Skeletal muscle satellite cell (primary cell): Measurements from ENCODE around the gene TRRAP.
"Not testable (repeated sequence)": the region's sequence is repeated elsewhere in the genome, so short reads cannot be mapped to it uniquely, and the experiment has no call there.

Experiments
- H3K27me3 ChIP-seq: 2 replicates; pipeline ENCODE4 v1.7.0; 2013; ENCODE audit warnings: low read length; ENCODE audit not compliant: control insufficient read depth, insufficient read depth
- H3K36me3 ChIP-seq: 2 replicates; pipeline ENCODE4 v1.7.0; 2013; ENCODE audit warnings: mild to moderate bottlenecking, control low read depth, low read length; ENCODE audit not compliant: insufficient read depth
- H3K4me1 ChIP-seq: 2 replicates; pipeline ENCODE4 v1.7.0; 2013; ENCODE audit warnings: low read length; ENCODE audit not compliant: control insufficient read depth, insufficient read depth
- H3K4me2 ChIP-seq: 2 replicates; pipeline ENCODE4 v1.7.0; 2013; ENCODE audit warnings: mild to moderate bottlenecking, low read length
- H3K4me3 ChIP-seq: 2 replicates; pipeline ENCODE4 v1.7.0; 2013; ENCODE audit warnings: low read length
- H3K9ac ChIP-seq: 2 replicates; pipeline ENCODE4 v1.7.0; 2013; ENCODE audit warnings: mild to moderate bottlenecking, low read depth, low read length, moderate library complexity
- H3K9me3 ChIP-seq: replicated peaks from 2 replicates; pipeline ENCODE4 v1.7.0; 2013; ENCODE audit warnings: mild to moderate bottlenecking, control low read depth, low read length

TRRAP gene

DNA sequence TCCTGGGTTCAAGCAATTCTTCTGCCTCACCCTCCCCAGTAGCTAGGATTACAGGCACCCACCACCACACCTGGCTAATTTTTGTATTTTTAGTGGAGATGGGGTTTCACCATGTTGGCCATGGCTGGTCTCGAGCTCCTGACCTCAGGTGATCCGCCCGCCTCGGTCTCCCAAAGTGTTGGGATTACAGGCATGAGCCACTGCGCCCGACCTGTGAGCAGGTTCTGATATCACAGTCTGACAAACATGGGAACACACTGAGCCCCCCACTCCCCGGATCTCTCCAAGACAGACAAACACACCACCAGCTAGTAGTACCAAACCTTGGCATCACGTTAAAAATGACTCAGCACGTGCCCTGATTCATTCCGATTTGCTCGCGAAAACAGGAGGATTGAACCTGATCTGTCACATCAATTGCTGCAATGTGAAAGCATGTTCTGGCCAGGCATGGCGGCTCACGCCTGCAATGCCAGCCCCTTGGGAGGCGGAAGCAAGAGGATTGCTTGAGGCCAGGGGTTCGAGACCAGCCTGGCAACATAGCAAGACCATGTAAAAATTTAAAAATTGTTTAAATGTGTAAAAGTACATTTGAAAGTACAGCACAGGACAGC lies 159.1 kb downstream of the TRRAP start:
- Histone ChIP-seq H3K27me3 (no peaks in the 10 kb centered on the region), H3K9ac (no peak overlapping the region), H3K9me3 (no peaks in the 10 kb centered on the region), H3K4me1 (peaks cover 3% of the 10 kb centered on the region), H3K36me3 (peaks cover 80% of the 10 kb centered on the region), H3K4me3 (no peak overlapping the region), H3K4me2 (no peak overlapping the region)

DNA sequence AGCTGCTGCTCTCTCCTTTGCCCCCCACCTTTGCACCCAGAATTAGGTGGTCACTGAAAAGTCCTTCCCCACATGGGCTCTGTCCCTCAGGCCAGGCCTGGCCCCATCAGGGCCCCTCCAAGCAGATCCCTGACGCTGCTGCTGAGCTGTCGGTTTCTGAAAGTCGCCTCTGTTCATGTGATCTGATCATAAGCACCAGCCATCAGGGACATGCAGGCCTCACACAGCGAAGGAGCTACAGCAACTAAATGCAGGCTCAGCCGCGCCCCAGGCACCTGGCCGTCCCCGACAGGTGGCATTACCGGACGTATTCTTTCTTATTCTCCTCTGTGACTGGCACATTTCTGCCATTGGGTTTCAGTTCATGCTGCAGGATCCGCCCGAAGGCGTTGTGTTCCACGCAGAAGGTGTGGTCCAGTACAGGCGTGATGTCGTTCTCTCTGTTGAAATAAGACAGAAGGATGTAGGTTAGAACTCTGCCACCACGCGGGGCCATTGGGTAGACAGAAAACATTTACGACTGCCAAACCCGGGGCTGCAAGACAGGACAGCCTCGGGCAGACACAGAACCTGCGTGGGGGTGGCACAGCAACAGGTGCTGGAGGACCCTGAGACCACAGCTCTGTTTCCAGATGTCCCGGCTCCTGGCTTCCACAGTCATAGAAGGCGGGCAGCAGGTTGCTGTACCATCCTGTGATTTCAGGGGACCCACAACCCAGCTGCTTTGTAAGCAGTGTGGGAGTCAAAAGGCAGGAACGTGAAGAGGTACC lies 159.9 kb downstream of the TRRAP start:
- Histone ChIP-seq H3K4me3 (no peak overlapping the region), H3K36me3 (peaks cover 72% of the 10 kb centered on the region), H3K9me3 (no peaks in the 10 kb centered on the region), H3K27me3 (no peaks in the 10 kb centered on the region), H3K4me1 (peaks cover 8% of the 10 kb centered on the region), H3K4me2 (no peak overlapping the region), H3K9ac (no peak overlapping the region)

DNA sequence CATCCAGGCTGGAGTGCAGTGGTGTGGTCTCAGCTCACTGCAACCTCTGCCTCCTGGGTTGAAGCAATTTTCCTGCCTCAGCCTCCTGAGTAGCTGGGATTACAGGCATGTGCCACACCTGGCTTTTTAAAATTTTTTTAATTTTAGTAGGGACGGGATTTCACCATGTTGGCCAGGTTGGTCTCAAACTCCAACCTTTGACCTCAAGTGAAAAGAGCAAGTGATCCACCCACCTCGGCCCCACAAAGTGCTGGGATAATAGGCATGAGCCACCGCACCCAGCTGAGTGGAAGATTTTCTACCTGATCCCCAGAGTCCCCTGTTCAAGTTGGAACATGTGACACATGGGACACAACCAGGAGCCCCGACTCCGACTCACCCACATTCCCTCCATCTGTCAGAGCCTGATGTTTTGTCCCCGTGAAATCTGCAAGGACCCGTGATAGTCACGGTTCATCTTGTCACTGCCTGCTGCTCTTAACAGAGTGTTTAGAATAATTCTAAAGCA lies 161.1 kb downstream of the TRRAP start:
- Histone ChIP-seq H3K4me2 (no peak overlapping the region), H3K9me3 (no peaks in the 10 kb centered on the region), H3K27me3 (no peaks in the 10 kb centered on the region), H3K9ac (no peak overlapping the region), H3K36me3 (peaks cover 68% of the 10 kb centered on the region), H3K4me1 (peaks cover 8% of the 10 kb centered on the region), H3K4me3 (no peak overlapping the region)

DNA sequence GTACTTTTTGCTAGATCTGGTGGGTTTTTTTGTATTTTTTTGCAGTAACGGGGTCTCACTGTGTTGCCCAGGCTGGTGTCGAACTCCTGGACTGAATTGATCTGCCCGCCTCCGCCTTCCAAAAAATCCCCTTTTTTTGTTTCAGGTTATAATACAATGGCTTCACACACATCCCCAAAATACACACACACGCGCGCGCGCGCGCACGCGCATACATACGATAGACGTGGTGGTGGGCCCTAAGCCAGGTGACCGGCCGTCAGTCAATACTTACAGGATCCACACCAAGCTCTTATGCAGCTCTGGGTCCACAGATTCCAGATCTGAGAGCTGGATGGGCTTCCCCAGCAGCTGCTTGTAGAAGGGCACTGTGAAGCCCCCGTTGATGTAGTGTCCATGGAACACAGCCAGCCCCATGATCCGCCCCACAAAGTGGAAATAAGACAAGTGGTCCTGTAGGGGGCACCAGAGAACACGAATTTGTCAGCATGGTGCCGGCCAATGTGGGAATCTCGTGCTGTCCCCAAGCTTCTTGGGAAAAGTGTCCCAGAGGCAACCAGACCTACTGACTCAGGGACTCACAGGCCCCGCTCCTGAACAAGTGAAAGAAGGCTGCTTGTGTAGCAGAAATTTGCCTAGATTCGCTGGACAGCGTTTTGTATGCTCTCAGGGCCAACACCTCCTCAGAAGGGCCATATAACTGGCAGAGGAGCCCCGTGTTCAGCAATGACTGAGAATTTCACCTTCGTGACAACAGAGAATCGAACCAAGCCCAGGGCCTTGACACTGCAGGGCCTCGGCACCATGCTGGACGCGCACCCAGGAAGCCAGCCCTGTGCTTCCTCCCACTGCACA lies 162.0 kb downstream of the TRRAP start:
- Histone ChIP-seq H3K36me3 (peaks cover 64% of the 10 kb centered on the region), H3K9me3 (no peaks in the 10 kb centered on the region), H3K9ac (no peak overlapping the region), H3K27me3 (no peaks in the 10 kb centered on the region), H3K4me2 (no peak overlapping the region), H3K4me3 (no peak overlapping the region), H3K4me1 (peaks cover 8% of the 10 kb centered on the region)

DNA sequence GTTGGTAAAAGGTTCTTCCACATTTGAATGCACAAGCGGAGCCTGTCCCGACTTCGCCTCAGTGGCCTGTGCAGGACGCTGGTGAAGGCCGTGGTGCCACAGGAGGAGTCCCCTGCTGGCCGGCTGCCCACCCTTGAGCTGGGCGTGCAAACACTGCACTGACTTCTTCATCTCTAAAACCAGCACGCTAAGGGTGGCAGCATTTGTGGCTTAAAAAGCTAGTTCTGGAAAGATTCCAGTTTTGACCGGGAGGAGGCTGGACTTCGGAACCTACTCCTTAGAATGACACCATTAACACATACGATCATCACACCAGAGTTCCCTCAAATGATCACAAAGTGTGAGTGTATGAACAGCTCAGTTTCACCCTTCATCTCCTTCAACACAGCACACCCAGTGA lies 163.2 kb downstream of the TRRAP start:
- Histone ChIP-seq H3K36me3 (peaks cover 64% of the 10 kb centered on the region), H3K4me2 (no peak overlapping the region), H3K4me3 (no peak overlapping the region), H3K27me3 (no peaks in the 10 kb centered on the region), H3K9ac (no peak overlapping the region), H3K9me3 (no peaks in the 10 kb centered on the region), H3K4me1 (peaks cover 8% of the 10 kb centered on the region)

DNA sequence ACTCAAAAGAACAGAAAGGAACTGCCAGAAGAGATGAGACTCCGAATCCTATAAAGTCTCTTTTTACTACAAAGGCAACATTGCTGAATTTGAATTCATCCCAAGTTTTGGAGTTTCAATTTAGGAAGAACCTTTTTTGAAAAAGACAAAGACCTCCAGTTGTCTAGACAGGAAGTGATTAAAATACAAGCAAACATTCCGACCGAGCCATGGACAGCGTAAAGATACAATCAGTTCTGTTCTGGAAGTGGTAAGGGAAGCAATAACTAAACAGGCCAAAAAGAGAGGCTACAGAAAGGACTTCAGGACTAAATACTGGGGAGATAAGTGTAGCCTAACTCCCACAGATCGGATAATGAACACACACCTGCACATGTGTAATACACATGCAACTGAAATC lies 164.6 kb downstream of the TRRAP start:
- H3K36me3 ChIP-seq = peaks cover 64% of the 10 kb centered on the region
- no peak overlapping the region for H3K4me3 ChIP-seq

DNA sequence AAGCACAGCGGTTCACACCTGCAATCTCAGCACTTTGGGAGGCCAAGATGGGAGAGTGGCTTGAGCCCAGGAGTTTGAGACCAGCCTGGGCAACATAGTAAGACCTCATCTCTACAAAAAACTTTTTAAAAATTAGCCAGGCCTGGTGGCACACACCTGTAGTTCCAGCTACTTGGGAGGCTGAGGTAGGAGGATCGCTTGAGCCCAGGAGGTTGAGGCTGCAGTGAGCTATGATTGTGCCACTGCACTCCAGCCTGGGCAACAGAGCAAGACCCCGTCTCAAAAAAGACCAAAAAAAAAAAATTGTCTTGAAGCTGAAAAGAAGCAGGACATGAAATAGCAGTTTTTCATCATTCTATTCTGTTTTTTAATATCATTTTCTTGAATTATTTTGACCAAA lies 166.5 kb downstream of the TRRAP start:
- not testable (repeated sequence) for H3K4me1 ChIP-seq, H3K9me3 ChIP-seq, H3K4me2 ChIP-seq, H3K27me3 ChIP-seq, H3K9ac ChIP-seq, H3K4me3 ChIP-seq
- H3K36me3 ChIP-seq = peaks cover 66% of the 10 kb centered on the region

More for the DNA sequence above, 164.6 kb downstream of the TRRAP start:
- Histone ChIP-seq H3K4me1 (peaks cover 8% of the 10 kb centered on the region), H3K4me2 (no peak overlapping the region), H3K9me3 (no peaks in the 10 kb centered on the region), H3K27me3 (no peaks in the 10 kb centered on the region), H3K9ac (no peak overlapping the region)

DNA sequence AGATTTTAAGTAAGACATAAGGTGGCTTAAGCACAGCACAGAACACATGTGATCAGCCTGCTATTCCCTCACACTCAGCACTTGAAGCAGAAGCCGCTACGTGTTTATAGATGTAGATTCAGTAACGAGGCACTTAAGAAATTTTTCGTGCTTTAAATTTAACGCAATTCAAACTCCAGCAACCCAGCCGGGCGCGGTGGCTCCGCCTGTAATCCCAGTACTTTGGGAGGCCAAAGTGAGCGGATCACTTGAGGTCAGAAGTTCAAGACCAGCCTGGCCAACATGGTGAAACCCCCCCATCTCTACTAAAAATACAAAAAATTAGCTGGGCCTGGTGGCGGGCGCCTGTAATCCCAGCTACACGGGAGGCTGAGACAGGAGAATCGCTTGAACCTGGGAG lies 167.9 kb downstream of the TRRAP start:
- H3K27me3 ChIP-seq, H3K4me3 ChIP-seq, H3K9me3 ChIP-seq, H3K9ac ChIP-seq, H3K4me1 ChIP-seq, H3K4me2 ChIP-seq: not testable (repeated sequence)
- peaks cover 62% of the 10 kb centered on the region for H3K36me3 ChIP-seq

DNA sequence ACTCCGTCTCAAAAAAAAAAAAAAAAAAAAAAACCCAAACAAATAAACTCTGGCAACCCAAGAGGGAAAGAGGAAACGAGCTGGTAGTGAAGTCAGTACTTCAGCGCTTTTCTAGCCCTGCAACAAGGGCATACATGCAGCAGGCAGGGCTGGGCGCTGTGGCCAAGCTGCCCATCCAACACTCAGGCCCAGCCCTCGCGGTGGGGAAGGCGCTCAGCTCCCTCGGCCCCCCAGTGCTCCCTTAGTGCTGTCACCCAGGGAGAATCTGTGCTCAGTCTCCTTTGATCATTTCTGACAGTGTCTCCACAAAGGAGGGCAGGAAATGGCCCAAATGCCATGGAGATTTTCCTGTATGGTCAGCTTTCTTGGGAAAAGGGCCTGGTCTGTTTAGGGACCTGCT lies 168.4 kb downstream of the TRRAP start:
- Histone ChIP-seq H3K4me1 (peaks cover 5% of the 10 kb centered on the region), H3K4me2 (no peak overlapping the region), H3K9ac (no peak overlapping the region), H3K36me3 (peaks cover 62% of the 10 kb centered on the region), H3K9me3 (no peaks in the 10 kb centered on the region), H3K4me3 (no peak overlapping the region), H3K27me3 (no peaks in the 10 kb centered on the region)

DNA sequence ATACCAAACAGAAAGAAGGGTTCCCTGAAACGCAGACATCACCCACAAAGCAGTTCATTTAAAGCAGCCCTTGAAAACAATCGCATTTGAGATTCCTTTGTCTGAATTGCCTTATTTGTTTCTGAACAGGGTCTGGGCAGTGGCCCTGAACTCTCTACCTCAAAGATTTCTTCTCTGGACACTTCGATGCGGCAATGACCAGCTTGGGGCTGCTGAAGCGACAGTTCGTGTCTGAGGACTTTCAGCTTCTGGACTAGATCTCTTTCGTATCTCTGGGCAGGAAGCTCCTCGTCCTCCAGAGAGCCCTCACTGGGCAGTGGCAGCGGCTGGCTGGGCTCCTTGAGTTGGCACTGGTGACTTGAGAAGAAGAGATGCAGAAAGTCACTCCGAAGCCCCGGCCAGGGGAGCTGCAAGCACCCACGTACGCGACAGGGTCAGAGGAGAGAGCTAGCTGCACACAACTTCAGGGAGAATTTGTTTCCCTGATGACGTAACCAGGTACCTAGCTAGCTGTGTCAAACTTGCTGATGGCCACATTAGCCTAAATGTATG lies 169.3 kb downstream of the TRRAP start:
- Histone ChIP-seq H3K9me3 (no peaks in the 10 kb centered on the region), H3K4me1 (peaks cover 5% of the 10 kb centered on the region), H3K4me3 (no peak overlapping the region), H3K4me2 (no peak overlapping the region), H3K36me3 (peaks cover 67% of the 10 kb centered on the region), H3K27me3 (no peaks in the 10 kb centered on the region), H3K9ac (no peak overlapping the region)

DNA sequence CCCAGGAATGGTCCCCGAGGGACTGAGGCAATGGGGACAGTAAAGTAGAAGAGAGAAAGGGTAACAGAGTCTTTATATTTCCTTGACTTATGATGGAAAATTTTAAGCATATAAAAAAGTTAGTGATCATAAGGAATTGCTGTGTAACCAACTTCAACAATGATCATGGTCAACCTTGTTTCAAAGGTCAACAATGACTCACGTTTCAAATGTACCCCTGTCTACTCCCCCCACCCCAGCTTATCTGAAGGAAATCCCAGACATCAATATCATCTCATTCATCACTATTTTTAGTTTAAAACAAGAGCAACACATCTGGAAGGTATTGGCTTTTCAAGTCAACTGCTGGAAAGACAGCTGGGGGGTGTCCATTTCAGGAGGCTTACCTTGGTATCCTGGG lies 172.6 kb downstream of the TRRAP start:
- H3K9me3 ChIP-seq = no peaks in the 10 kb centered on the region
- no peak overlapping the region for H3K9ac ChIP-seq
- no peaks in the 10 kb centered on the region for H3K4me1 ChIP-seq
- no peak overlapping the region for H3K4me3 ChIP-seq
- peaks cover 69% of the 10 kb centered on the region for H3K36me3 ChIP-seq
- H3K27me3 ChIP-seq = no peaks in the 10 kb centered on the region
- H3K4me2 ChIP-seq = no peak overlapping the region
